ENCODE measurements around the gene MACROD2.

Gene MACROD2

DNA sequence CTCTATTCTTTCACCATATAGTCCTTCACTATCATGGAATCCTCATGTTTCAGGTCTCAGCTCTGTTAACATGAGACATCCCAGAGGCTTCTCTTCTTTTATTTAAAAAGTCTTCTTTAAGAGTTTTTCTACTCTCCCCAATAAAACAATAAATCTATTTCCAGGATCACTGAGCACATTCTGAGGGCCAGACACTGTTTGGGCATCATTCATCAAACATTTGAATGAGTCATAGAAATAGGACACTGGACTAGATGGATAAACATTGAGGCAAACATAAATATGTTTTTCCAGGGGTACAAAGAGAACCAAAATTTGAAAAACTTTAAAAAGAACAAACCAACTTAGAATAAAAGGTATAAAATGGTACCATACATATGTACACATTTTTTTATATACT is 2023.6 kb downstream of the MACROD2 start:
- H3K4me3 ChIP-seq (ENCODE audit: low read depth, low read length), result no peak overlapping the region
- TF ChIP-seq, protein P1, sequence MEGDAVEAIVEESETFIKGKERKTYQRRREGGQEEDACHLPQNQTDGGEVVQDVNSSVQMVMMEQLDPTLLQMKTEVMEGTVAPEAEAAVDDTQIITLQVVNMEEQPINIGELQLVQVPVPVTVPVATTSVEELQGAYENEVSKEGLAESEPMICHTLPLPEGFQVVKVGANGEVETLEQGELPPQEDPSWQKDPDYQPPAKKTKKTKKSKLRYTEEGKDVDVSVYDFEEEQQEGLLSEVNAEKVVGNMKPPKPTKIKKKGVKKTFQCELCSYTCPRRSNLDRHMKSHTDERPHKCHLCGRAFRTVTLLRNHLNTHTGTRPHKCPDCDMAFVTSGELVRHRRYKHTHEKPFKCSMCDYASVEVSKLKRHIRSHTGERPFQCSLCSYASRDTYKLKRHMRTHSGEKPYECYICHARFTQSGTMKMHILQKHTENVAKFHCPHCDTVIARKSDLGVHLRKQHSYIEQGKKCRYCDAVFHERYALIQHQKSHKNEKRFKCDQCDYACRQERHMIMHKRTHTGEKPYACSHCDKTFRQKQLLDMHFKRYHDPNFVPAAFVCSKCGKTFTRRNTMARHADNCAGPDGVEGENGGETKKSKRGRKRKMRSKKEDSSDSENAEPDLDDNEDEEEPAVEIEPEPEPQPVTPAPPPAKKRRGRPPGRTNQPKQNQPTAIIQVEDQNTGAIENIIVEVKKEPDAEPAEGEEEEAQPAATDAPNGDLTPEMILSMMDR (IDR thresholded peaks at IDR 0.05; ENCODE audit: borderline replicate concordance, insufficient read depth, low read depth, low read length), result no peak

DNA sequence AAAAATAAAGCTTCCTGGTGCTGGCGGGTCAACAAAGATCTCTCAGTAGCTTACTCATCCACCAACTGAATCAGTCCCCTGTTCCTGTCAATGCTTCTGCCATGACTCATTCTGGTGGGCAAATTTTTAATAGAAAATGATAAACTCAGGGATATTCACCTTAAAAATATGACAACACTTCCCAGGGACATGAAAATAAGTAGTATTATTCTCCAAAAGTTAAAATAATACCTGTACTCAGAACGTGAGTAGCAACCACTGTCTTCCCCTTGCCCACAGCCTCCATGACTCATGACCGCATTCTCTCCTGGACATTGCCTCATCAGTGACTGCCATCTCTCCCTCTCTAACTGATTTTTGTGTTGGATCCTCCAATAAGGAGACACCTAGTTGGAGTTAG is 2025.7 kb downstream of the MACROD2 start:
- H3K4me3 ChIP-seq (ENCODE audit: low read depth, low read length), result no peak overlapping the region
- TF ChIP-seq, protein P1 (IDR thresholded peaks at IDR 0.05; ENCODE audit: borderline replicate concordance, insufficient read depth, low read depth, low read length), result no peak

DNA sequence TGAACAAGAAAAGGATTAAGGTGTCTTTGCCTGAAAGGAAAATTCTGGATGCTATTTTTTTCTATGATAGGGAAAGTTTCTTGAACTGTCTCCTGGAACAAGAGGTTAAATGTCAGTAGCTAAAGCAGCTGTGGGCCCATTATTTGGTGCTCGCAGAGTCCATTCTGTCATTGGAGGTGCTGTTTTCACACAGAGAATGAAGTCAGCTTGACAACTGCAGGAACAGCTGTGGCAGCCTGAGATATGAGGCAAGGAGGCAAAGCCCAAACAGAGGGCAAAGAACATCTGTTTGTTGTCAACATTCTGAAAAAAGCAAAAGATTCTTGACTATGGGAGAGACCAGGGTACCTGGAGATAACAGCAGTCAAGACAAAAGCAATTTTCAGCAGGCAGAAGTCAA is 2029.8 kb downstream of the MACROD2 start:
- TF ChIP-seq, protein P1 (IDR thresholded peaks at IDR 0.05; ENCODE audit: borderline replicate concordance, insufficient read depth, low read depth, low read length), result no peak
- no peak overlapping the region for H3K4me3 ChIP-seq (ENCODE audit: low read depth, low read length)

DNA sequence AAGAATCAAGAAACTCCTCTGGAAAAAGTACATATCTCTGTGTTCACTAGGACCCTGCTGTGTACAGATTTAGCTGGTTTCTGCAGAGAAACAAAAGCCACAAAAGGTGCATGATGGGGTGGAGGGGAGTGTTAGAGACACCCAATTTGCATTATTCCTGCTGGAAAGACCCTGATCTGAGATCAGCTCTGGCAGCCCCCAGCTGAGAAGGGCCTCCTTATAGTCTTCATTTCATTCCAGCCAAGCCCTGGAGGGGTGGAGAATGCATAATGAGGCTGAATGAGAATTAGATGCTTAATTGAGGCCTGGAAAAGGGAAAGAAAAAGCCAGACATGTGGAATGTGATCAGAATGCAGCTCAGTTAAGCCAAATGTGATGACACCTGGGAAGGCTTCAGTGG is 2032.4 kb downstream of the MACROD2 start:
- no peak overlapping the region for H3K4me3 ChIP-seq (ENCODE audit: low read depth, low read length)
- TF ChIP-seq, protein P1 (IDR thresholded peaks at IDR 0.05; ENCODE audit: borderline replicate concordance, insufficient read depth, low read depth, low read length), result no peak

DNA sequence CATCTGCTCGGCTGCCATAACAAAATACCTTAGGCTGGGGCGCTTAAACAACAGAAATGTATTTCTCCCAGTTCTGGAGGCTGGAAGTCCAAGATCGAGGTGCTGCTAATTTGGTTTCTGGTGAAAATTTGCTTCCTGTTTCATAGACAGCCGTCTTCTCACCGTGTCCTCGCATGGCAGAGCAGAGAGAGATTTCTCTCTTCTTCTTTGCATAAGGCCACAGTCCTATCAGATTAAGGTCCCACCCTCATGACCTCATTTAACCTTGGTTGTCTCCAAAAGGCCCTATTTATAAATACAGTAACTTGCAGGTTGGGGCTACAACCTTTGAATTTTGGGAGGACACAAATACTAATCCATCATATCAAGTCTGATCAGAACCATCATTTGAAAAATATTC is 2033.6 kb downstream of the MACROD2 start:
- no peak overlapping the region for H3K4me3 ChIP-seq (ENCODE audit: low read depth, low read length)
- TF ChIP-seq, protein P1 (IDR thresholded peaks at IDR 0.05; ENCODE audit: borderline replicate concordance, insufficient read depth, low read depth, low read length), result no peak

DNA sequence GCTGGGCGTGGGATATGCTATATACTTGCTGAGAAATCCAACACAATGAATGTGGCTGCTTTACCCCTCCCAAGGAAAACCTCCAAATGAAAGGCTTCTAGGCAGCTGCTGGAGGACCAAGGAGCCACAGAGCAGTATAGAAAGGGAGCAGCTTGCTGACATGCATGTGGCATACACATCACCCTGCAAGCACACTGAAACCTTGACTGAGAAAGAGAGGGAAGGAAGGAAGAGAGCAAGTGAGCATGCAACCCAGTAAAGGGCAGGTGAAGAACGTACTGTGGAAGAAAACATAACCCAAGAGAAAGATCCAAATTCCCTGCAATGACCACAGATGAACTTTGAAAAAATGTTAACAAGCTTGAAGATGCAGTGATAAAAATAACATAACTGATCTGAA is 2034.9 kb downstream of the MACROD2 start:
- TF ChIP-seq, protein P1 (IDR thresholded peaks at IDR 0.05; ENCODE audit: borderline replicate concordance, insufficient read depth, low read depth, low read length), result no peak
- H3K4me3 ChIP-seq (ENCODE audit: low read depth, low read length), result no peak overlapping the region

DNA sequence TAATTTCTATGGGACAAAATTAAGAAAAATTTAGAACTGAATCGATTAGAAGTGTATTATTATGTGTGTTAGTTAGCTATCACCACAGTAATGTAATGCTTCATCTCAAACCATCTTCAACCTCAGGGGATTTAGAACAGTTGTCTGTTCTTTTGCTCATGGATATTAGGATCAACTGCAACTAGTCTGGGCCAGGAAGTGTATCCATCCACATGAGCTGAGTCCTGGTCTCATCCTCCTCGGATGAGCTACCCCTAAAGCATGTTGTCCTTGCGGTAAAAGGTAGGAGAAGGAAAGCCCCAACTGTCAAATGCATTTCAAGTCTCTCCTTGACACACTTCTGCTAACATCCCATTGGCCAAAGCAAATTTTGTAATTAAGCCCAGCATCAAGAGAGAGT is 2040.3 kb downstream of the MACROD2 start:
- TF ChIP-seq, protein P1 (IDR thresholded peaks at IDR 0.05; ENCODE audit: borderline replicate concordance, insufficient read depth, low read depth, low read length), result no peak
- H3K4me3 ChIP-seq (ENCODE audit: low read depth, low read length), result no peak overlapping the region

Measured in GM12875 (cell line).